GM19193 (cell line): ENCODE data around the gene FANCC.

ENCODE experiments used
- POLR2A ChIP-seq: IDR thresholded peaks from 4 replicates; pipeline ENCODE4 v1.6.1; 2011; ENCODE audit not compliant: insufficient read depth, insufficient read length; ENCODE audit errors: extremely low read depth

Gene FANCC

GRCh38 chr9:95272830-95273229, 44.7 kb downstream of the FANCC start:
- TF ChIP-seq POLR2A: no peak

DNA sequence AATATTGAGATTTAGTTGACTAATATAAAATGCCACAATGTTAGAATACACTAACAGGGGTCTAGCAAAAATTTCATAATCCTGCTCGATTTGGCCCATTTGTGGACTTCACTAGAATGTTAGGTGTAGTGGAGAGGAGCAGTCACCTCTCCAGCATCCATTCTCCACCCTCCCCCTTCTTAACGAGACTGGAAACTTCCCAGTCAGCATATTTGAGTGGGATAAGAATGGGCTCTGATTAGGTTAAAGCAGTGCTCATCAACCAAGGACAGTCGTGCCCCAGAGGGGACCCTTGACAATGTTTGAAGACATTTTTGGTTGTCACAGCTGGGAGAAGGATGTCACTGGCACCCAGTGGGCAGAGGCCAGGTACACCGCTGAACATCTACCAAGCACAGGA, 46.7 kb downstream of the FANCC start:
- no peak for TF ChIP-seq POLR2A

DNA sequence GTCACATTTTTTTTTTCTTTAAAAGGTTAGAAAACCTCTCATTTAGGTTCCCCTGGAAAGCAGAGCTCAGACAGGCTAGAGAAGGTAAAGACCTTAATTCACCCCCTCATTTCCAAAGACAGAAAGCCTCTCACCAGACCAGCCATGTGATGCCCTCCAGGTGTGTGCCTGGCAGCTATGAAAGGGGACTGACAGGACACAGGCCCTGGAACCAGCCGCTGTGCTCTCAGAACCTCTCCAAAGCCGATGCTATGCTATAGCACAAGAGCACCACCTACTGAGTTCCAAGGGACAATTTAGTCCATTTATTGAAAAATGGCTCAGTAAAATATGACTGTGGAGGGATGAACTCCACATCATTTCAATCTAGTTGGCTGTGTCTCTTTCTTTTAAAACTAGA, 48.8 kb downstream of the FANCC start:
- TF ChIP-seq POLR2A: no peak

DNA sequence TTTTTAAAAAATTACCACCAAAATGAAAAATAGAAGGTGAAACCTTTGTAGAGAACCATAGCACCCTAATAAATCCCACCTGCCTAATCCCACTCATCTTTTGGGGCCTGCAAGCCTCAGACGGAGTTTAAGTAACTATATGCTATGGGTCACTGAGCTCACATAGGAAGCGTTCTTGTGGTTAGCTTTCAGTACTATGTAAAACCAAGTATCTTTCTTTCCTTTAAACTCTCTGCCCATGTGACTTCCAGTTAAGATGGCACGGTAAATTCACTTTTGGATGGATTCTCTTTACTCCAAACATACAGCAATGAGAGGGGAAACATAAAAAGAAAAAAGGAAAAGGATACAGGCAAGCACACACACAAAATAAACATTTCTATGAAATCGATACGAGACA, 50.9 kb downstream of the FANCC start:
- TF ChIP-seq POLR2A: no peak

- TF ChIP-seq POLR2A: no peak
Observed at GRCh38 chr9:95265960-95266359, 51.5 kb downstream of the FANCC start.

- no peak for TF ChIP-seq POLR2A
Observed at GRCh38 chr9:95264954-95265615, 52.4 kb downstream of the FANCC start.

GRCh38 chr9:95261890-95262289, 55.6 kb downstream of the FANCC start:
- TF ChIP-seq POLR2A: no peak

GRCh38 chr9:95250462-95251221, 66.9 kb downstream of the FANCC start:
- TF ChIP-seq POLR2A: no peak

DNA sequence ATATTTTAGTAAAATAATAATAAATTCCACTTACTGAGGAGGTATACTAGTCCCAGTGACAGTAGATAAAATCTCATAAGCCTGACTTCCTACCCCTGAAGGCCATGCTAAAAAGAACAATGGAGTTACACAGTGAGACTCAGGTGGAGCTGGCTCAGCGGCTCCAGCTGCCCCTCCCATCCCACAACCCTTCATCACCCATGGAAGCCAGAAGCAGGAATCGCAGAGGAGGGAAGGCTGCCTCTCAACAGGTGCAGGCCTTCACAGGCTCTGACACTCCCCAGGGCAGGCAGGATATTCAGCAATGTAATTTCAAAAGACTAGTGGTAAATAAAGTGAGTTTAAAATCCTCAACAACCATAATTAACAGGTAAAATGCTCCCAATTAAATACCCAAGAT, 67.5 kb downstream of the FANCC start:
- no peak for TF ChIP-seq POLR2A

DNA sequence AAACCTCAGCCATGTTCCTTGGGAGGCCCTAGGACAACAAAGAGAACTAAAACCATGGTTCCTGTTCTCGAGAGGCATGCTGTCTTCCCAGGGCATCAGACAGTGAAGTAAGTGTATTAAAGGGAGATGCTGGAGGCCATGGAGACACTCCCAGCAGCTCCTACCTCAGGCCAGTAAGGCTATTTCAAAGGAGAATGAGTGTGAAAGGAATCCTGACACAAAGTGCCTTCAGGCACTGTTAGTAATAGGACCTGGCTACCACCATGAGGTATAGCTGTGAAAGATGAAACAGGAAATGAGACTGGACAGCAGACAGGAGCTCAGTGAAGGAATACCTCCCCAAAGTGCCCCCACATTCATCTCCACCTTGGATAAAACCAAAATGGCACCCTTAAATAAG, 71.0 kb downstream of the FANCC start:
- TF ChIP-seq POLR2A: no peak

DNA sequence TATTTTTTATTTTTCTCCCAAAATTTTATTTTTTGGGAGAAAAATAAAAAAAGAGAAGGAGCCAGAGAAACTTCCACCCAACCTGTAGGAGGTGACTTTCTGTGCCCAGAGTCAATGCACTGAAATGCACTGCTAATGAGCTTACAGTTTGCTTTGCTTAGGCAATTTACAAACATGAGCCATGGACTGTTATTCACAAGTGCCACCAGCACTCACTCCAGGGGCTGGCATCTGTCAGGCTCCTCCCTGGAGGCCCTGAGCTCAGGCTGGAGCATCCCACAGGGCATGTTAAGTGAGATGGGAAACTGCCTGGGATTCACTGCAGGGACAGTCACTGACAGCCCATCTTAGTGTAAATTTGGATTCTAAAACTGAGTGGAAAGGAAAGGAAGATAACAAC, 74.9 kb downstream of the FANCC start:
- TF ChIP-seq POLR2A: no peak

DNA sequence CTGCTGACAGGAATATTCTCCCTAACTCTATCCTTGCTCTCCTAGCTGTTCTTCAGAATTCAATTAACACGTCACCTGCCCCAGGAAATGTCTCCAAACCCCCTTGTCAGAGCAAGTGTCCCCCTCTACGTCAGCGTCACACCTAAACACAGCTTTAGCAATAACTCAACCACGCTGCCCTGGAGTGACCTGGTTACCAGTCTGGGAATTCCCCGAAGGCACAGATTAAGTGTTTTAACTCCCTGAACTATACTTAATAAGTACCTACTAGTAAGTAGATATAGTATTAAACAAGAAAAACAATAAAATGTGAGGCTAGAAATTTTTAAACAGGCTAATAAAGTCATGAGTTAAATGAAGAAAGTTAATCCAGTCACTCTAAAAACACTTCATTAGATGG, 78.4 kb downstream of the FANCC start:
- TF ChIP-seq POLR2A: no peak

DNA sequence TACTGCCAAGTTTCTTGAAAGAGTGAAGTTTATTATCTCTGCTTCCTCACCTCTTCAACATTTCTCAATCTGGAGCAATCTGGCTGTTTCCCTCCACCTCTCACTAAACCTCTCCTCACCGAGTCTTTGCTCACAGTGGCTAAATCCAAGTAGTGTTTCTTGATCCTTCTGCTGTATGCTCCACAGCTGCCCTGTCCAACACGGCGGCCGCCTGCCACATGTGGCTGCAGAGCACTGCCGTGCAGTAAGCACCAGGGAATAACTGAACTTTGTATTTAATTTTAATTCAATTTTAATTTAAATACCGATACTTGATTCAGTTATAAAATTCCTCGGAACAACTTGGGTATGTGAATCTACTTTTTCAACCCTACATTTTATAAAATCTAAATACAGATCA, 80.2 kb downstream of the FANCC start:
- TF ChIP-seq POLR2A: no peak

DNA sequence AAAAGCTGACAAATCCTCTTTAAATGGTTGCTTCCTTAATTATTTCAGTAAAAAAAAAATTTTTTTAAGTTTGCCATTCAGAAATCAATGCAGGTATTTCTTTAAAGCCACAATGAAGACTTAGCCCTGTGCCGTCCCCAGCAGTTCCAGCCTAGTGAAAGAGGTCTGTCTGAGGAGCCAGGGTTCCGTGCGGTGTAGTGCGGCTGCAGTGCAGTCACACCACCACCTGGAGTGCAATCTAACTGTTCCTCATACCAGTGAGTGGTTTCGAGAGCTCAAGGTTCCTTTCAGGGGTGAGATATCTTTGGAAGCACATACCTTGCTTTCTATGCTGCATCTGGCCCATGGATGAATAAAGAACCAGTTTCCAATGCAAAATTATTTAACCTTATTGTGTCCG, 87.5 kb downstream of the FANCC start:
- no peak for TF ChIP-seq POLR2A

DNA sequence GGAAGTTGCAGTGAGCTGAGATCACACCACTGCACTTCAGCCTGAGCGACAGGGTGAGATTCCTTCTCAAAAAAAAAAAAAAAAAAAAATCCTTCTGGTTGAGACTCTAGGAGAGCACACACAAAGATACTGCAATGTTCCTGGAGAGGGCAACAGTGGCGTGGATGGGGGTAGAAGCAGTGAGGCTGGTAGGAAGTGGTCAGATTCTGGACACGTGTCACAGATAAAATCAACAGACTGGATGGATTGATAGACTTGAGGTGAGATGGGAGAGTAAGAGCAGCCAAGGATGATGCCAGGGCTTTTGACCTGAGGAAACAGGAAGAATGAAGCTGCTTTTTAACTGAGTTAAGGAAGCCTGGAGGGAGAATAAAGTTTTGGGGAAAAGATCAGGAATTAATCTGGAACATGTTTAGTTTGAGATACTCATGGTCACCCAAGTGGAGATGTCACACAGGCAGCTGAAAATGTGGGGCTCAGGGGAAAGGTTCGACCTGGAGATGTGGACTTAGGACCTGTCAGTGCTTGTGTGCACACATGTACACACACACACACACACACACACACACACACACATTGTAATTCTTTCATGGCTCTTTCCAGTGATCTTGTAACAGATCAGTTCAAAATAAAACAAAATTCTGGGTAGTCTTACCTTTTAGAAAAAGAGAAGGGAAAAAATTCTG, 88.1 kb downstream of the FANCC start:
- no peak for TF ChIP-seq POLR2A

- TF ChIP-seq POLR2A: no peak
Observed at GRCh38 chr9:95226921-95227320, 90.6 kb downstream of the FANCC start.
